ENCODE results near the gene PERCC1. TPM values are rescaled to one million over a fixed set of nuclear protein-coding genes. Genes with fewer than 3 reads are reported as not detected.
A peak's percentile ranks its signal among the peaks of the same experiment; 100 is the strongest.

The PERCC1 gene
- total and polyA plus RNA-seq, 2 experiments from 2014 or later, result 0.18 TPM; not detected in 1

DNA sequence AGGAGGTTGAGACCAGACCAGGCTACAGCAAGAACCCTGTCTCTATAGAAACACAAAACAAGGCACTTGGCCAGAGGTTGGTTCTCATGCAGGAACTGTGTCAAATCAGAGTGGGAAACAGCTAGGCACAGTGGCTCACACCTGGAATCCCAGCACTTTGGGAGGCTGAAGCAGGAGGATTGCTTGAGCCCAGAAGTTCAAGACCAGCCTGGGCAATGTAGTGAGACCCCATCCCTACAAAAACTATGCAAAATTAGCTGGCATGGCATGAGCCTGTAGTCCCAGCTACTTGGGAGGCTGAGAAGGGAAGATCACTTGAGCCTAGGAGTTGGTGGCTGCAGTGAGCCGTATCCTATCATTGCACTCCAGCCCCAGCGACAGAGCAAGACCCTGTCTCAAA, 18.0 kb upstream of the PERCC1 start:
- no peaks in the 10 kb centered on the region for H3K4me1 ChIP-seq (ENCODE audit: low read depth)
- H3K27ac ChIP-seq, result no peak overlapping the region
- H3K4me3 ChIP-seq, result no peak overlapping the region
- DNase-seq (ENCODE audit: low read depth in 1 of 2, low spot score in 1 of 2), result no peak
- TF ChIP-seq, protein P1, sequence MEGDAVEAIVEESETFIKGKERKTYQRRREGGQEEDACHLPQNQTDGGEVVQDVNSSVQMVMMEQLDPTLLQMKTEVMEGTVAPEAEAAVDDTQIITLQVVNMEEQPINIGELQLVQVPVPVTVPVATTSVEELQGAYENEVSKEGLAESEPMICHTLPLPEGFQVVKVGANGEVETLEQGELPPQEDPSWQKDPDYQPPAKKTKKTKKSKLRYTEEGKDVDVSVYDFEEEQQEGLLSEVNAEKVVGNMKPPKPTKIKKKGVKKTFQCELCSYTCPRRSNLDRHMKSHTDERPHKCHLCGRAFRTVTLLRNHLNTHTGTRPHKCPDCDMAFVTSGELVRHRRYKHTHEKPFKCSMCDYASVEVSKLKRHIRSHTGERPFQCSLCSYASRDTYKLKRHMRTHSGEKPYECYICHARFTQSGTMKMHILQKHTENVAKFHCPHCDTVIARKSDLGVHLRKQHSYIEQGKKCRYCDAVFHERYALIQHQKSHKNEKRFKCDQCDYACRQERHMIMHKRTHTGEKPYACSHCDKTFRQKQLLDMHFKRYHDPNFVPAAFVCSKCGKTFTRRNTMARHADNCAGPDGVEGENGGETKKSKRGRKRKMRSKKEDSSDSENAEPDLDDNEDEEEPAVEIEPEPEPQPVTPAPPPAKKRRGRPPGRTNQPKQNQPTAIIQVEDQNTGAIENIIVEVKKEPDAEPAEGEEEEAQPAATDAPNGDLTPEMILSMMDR (IDR thresholded peaks at IDR 0.05; ENCODE audit: low read depth, low read length), result no peak
- H3K27me3 ChIP-seq, result no peaks in the 10 kb centered on the region
- H3K9me3 ChIP-seq (ENCODE audit: low read depth), result no peaks in the 10 kb centered on the region
- H3K36me3 ChIP-seq, result no peaks in the 10 kb centered on the region

DNA sequence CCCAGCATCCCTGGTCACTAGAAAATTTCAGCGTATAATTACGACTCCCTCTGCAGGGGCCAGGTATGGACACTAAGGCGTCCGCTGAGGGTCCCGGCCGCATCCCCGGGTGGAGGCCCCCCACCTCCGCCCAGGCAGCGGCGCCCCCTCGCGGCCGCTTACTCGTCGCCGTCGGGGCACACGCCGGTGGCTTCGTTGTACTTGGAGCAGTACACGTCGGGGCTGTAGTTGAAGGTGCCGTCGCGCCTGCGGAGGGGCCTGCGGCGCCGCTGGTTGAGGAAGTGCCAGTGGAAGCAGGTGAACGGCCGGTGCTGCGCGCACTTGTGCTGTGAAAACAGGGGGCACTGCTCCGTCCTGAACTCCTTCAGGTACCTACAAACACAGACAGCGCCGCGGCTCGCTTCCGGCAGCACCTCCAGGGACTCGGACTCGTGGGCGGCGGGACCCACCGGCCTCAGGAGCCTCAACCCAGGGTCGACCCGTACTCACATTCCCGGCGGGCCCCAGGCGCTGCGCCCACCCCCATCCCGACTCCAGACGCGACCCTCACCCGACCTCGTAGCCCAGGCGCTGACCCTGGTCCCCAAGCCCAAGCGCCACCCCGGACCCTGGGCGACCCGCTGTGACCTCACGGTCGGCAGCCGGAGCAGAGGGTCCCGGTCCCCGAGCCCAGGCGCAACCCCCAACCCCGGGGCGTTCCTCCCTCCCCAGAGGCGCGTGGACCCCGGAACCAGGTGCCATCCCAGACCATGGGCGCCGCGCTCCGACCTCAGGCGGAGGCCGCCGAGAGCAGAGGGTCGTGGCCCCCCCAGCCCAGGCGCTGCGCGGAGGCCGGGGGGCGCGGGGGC, 17.0 kb upstream of the PERCC1 start:
- peak overlapping the region; percentile 73 for H3K4me3 ChIP-seq
- no peaks in the 10 kb centered on the region for H3K36me3 ChIP-seq
- H3K9me3 ChIP-seq (ENCODE audit: low read depth), result no peaks in the 10 kb centered on the region
- TF ChIP-seq, protein P1 (IDR thresholded peaks at IDR 0.05; ENCODE audit: low read depth, low read length), result peak; percentile 63
- peak overlapping the region; percentile 55 for H3K27ac ChIP-seq
- DNase-seq (ENCODE audit: low read depth in 1 of 2, low spot score in 1 of 2), result peak; percentile 47 to 62
- H3K4me1 ChIP-seq (ENCODE audit: low read depth), result no peaks in the 10 kb centered on the region
- H3K27me3 ChIP-seq, result no peaks in the 10 kb centered on the region

DNA sequence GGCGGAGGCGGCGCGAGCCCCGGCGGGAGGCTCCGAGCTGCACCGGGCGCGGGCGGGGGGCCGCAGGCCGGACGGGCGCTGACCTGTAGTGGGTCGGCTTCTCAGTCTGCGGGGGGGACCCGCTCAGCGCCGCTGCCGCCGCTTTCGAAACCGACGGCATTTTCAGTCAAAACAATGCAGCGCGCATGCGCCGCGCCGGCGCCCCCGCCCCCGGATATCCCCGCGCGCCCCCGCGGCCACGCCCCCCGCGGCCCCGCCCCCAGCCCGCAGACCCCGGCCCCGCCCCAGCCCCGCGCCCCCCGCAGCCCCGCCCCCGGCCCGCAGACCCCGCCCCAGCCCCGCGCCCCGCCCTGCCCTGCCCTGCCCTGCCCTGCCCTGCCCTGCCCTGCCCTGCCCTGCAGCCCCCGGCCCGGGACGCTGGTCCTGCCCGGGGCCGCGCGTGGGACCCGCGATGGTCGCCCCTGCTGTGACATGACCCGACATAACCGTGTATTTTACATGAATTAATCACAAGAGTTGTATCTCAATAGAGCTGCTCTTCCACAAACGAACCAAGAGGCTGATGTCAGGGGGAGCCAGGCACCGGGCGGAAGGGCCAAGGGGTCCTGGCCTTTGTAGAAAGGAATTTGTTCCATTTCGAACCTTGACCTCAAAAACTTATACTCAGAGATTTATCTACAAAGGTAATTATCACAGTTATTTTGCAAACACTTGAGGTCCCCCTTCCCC, 16.2 kb upstream of the PERCC1 start, which contains the start of gene UNKL:
Gene UNKL, minus strand, starts transcription at position 173 of the 729 bp plus-strand sequence. Its CDS starts 13 bp downstream, at position 160.
- Histone ChIP-seq H3K4me3 (peak within 1 kb of the TSS; percentile 73), H3K27me3 (no peaks in the 10 kb centered on the region), H3K27ac (peak within 1 kb of the TSS; percentile 55), H3K9me3 (ENCODE audit: low read depth) (no peaks in the 10 kb centered on the region), H3K36me3 (no peaks in the 10 kb centered on the region), H3K4me1 (ENCODE audit: low read depth) (peaks cover 5% of the 10 kb centered on the region)
- DNase-seq (ENCODE audit: low read depth in 1 of 2, low spot score in 1 of 2), result peak; percentile 67 to 82
- TF ChIP-seq, protein P1 (IDR thresholded peaks at IDR 0.05; ENCODE audit: low read depth, low read length), result no peak

DNA sequence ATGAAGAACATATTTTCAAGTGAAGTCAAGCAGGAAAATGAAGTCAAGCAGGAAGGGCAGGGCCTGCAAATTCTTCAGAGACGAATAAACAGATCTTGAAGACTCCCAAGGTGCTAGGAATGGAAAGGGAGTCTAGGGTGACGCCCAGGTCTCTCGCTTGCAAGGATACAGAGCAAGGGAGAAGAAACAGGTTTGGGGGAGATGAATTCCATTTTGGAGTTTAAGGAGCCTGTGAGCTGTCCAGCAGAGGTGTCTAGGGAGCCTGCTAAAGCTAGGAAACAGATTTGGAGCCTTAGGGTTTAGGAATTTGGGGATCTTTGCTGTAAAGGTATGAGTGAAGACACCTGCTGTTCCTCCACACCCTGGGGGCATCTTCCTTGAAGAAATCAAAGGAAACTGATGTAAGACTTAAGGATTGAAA, 14.3 kb upstream of the PERCC1 start:
- Histone ChIP-seq H3K27ac (no peak overlapping the region), H3K4me1 (ENCODE audit: low read depth) (peaks cover 5% of the 10 kb centered on the region), H3K36me3 (no peaks in the 10 kb centered on the region), H3K27me3 (no peaks in the 10 kb centered on the region), H3K9me3 (ENCODE audit: low read depth) (no peaks in the 10 kb centered on the region), H3K4me3 (no peak overlapping the region)
- TF ChIP-seq, protein P1 (IDR thresholded peaks at IDR 0.05; ENCODE audit: low read depth, low read length), result no peak
- DNase-seq (ENCODE audit: low read depth in 1 of 2, low spot score in 1 of 2), result no peak

DNA sequence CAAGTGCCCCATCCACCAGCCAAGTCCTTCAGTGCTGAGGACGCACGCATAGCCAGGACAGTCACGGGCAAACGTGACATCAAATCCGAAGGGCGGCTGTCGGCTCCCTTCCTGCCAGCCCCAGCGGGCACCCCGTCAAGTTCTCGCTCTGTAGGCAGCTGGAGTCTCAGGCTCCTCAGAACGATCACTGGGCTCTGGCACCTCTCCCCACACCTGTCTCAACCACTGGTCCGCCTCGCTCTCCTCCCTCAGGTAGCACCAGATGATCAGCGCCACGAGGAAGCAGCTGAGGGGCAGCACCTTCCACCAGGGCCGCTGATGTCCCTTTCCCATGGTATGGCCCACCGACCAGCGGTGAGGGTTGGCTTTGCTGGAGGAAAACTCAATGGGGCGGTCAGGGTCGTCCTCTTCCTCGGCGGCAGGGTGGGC, 10.8 kb upstream of the PERCC1 start:
- Histone ChIP-seq H3K4me3 (peak overlapping the region; percentile 93), H3K27ac (peak overlapping the region; percentile 80)

More for the DNA sequence above, 10.8 kb upstream of the PERCC1 start:
- H3K27me3 ChIP-seq, result no peaks in the 10 kb centered on the region
- TF ChIP-seq, protein P1 (IDR thresholded peaks at IDR 0.05; ENCODE audit: low read depth, low read length), result no peak
- H3K36me3 ChIP-seq, result no peaks in the 10 kb centered on the region
- no peaks in the 10 kb centered on the region for H3K9me3 ChIP-seq (ENCODE audit: low read depth)
- peaks cover 5% of the 10 kb centered on the region for H3K4me1 ChIP-seq (ENCODE audit: low read depth)
- DNase-seq (ENCODE audit: low read depth in 1 of 2, low spot score in 1 of 2), result no peak

Measured in cardiac muscle cell (in vitro differentiated cells and primary cell).